Activated CD4-positive, alpha-beta memory T cell treated with anti-CD3 and anti-CD28 coated beads, Interleukin-2, amount 10 ng/mL, durations not matched to agents 7 days and 5 days (primary cell): ENCODE data around the gene HPGD. TPM values are rescaled to one million over a fixed set of nuclear protein-coding genes. Genes with fewer than 3 reads are reported as not detected.
A peak's percentile ranks its signal among the peaks of the same experiment; 100 is the strongest.

Experiments used
- CTCF ChIA-PET: fragments of 350-600 bp; sonication (Branson Sonifier 250); formaldehyde crosslinking; loops from one replicate; lab custom pipeline; 2021; ENCODE audit warnings: antibody characterized with exemption, inconsistent platforms; lab: Charles Lee
- POLR2A ChIA-PET: fragments of 350-600 bp; sonication (Branson Sonifier 250); formaldehyde crosslinking; loops from one replicate; lab custom pipeline; 2021; ENCODE audit warnings: antibody characterized with exemption; lab: Charles Lee
- DNase-seq: peaks from one replicate; pipeline ENCODE4 v3.0.0-alpha.2; 2020
- H3K27ac Mint-ChIP-seq: one replicate; pipeline ENCODE4 v1.8.0; 2021; ENCODE audit warnings: mild to moderate bottlenecking, mixed read lengths
- H3K27me3 Mint-ChIP-seq: one replicate; pipeline ENCODE4 v1.8.0; 2021; ENCODE audit warnings: mixed read lengths
- H3K36me3 Mint-ChIP-seq: one replicate; pipeline ENCODE4 v1.8.0; 2021; ENCODE audit warnings: low read depth, mixed read lengths
- H3K4me1 Mint-ChIP-seq: one replicate; pipeline ENCODE4 v1.8.0; 2021; ENCODE audit warnings: mixed read lengths
- H3K4me3 Mint-ChIP-seq: one replicate; pipeline ENCODE4 v1.8.0; 2021; ENCODE audit warnings: mild to moderate bottlenecking, mixed read lengths
- H3K9me3 Mint-ChIP-seq: one replicate; pipeline ENCODE4 v1.8.0; 2021; ENCODE audit warnings: mixed read lengths
- total RNA-seq, 2 experiments: library from RNA; stranded (reverse); gene quantifications; one replicate each; pipeline ENCODE4 v1.2.3, GENCODE V29; 2021

Gene HPGD
- total RNA-seq, 2 experiments from 2014 or later: 34.1 to 36.4 TPM

GRCh38 chr4:174540175-174540574 lies 17.9 kb upstream of the HPGD start:
- no peak overlapping the region for H3K27ac Mint-ChIP-seq
- POLR2A ChIA-PET: no interaction called here
- CTCF ChIA-PET: no interaction called here
- DNase-seq: no peak
- H3K4me3 Mint-ChIP-seq: no peak overlapping the region
- peaks cover 2% of the 10 kb centered on the region for H3K27me3 Mint-ChIP-seq
- peaks cover 6% of the 10 kb centered on the region for H3K9me3 Mint-ChIP-seq
- H3K4me1 Mint-ChIP-seq: peaks cover 20% of the 10 kb centered on the region
- peaks cover 2% of the 10 kb centered on the region for H3K36me3 Mint-ChIP-seq

GRCh38 chr4:174539571-174539970 lies 17.3 kb upstream of the HPGD start:
- Mint-ChIP-seq H3K27ac (no peak overlapping the region), H3K4me3 (no peak overlapping the region), H3K36me3 (peaks cover 2% of the 10 kb centered on the region), H3K9me3 (peaks cover 6% of the 10 kb centered on the region), H3K4me1 (peaks cover 20% of the 10 kb centered on the region), H3K27me3 (peaks cover 2% of the 10 kb centered on the region)
- POLR2A ChIA-PET: no interaction called here
- CTCF ChIA-PET: no interaction called here
- DNase-seq: no peak

- Mint-ChIP-seq H3K27ac (peak overlapping the region; percentile 74), H3K4me3 (no peak overlapping the region), H3K36me3 (peaks cover 2% of the 10 kb centered on the region), H3K9me3 (peaks cover 2% of the 10 kb centered on the region), H3K27me3 (peaks cover 6% of the 10 kb centered on the region), H3K4me1 (peaks cover 20% of the 10 kb centered on the region)
- CTCF ChIA-PET: no interaction called here
- no peak for DNase-seq
- POLR2A ChIA-PET: no interaction called here
These were observed 16.6 kb upstream of the HPGD start for GRCh38 chr4:174538876-174539250.

GRCh38 chr4:174538123-174538875 lies 16.0 kb upstream of the HPGD start:
- peak overlapping the region; percentile 74 for H3K27ac Mint-ChIP-seq

GRCh38 chr4:174537634-174538033 lies 15.3 kb upstream of the HPGD start:
- Mint-ChIP-seq H3K27ac (no peak overlapping the region), H3K9me3 (peaks cover 2% of the 10 kb centered on the region), H3K4me3 (no peak overlapping the region), H3K4me1 (peaks cover 20% of the 10 kb centered on the region), H3K27me3 (peaks cover 10% of the 10 kb centered on the region), H3K36me3 (peaks cover 2% of the 10 kb centered on the region)
- POLR2A ChIA-PET: no interaction called here
- CTCF ChIA-PET: no interaction called here
- DNase-seq: no peak

More at GRCh38 chr4:174538123-174538875, 16.0 kb upstream of the HPGD start:
- Mint-ChIP-seq H3K4me1 (peaks cover 20% of the 10 kb centered on the region), H3K27me3 (peaks cover 9% of the 10 kb centered on the region), H3K4me3 (no peak overlapping the region), H3K9me3 (peaks cover 2% of the 10 kb centered on the region), H3K36me3 (peaks cover 2% of the 10 kb centered on the region)
- ChIA-PET POLR2A (no interaction called here), CTCF (no interaction called here)
- peak; percentile 41 for DNase-seq

- no peak for DNase-seq
- Mint-ChIP-seq H3K27me3 (peaks cover 14% of the 10 kb centered on the region), H3K4me1 (peaks cover 17% of the 10 kb centered on the region), H3K27ac (no peak overlapping the region), H3K9me3 (no peaks in the 10 kb centered on the region), H3K4me3 (no peak overlapping the region), H3K36me3 (peaks cover 2% of the 10 kb centered on the region)
- CTCF ChIA-PET: no interaction called here
- POLR2A ChIA-PET: no interaction called here
These were observed 12.2 kb upstream of the HPGD start for GRCh38 chr4:174534461-174534860.

GRCh38 chr4:174532445-174532844 lies 10.2 kb upstream of the HPGD start:
- POLR2A ChIA-PET: interaction anchor here (1.2 kb wide), 1 partner anchor 10 kb away, joined by 5 read pairs; the partner anchor contains the start of gene HPGD
- peaks cover 17% of the 10 kb centered on the region for H3K27me3 Mint-ChIP-seq
- no peaks in the 10 kb centered on the region for H3K9me3 Mint-ChIP-seq
- peaks cover 2% of the 10 kb centered on the region for H3K36me3 Mint-ChIP-seq
- CTCF ChIA-PET: no interaction called here
- no peak overlapping the region for H3K4me3 Mint-ChIP-seq
- H3K4me1 Mint-ChIP-seq: no peaks in the 10 kb centered on the region
- H3K27ac Mint-ChIP-seq: no peak overlapping the region
- DNase-seq: no peak

- Mint-ChIP-seq H3K4me1 (no peaks in the 10 kb centered on the region), H3K9me3 (no peaks in the 10 kb centered on the region), H3K36me3 (peaks cover 2% of the 10 kb centered on the region), H3K27ac (no peak overlapping the region), H3K4me3 (no peak overlapping the region), H3K27me3 (peaks cover 17% of the 10 kb centered on the region)
- CTCF ChIA-PET: no interaction called here
- no peak for DNase-seq
- POLR2A ChIA-PET: no interaction called here
These were observed 9.2 kb upstream of the HPGD start for GRCh38 chr4:174531486-174531885.

GRCh38 chr4:174528226-174528625 lies 5.9 kb upstream of the HPGD start:
- ChIA-PET CTCF (no interaction called here), POLR2A (no interaction called here)
- Mint-ChIP-seq H3K36me3 (no peaks in the 10 kb centered on the region), H3K27me3 (peaks cover 29% of the 10 kb centered on the region), H3K9me3 (no peaks in the 10 kb centered on the region), H3K4me1 (peaks cover 14% of the 10 kb centered on the region), H3K4me3 (no peak overlapping the region), H3K27ac (no peak overlapping the region)
- no peak for DNase-seq

- Mint-ChIP-seq H3K9me3 (no peaks in the 10 kb centered on the region), H3K36me3 (no peaks in the 10 kb centered on the region), H3K4me1 (peaks cover 22% of the 10 kb centered on the region), H3K27ac (no peak overlapping the region), H3K4me3 (no peak overlapping the region), H3K27me3 (peaks cover 39% of the 10 kb centered on the region)
- no peak for DNase-seq
- ChIA-PET CTCF (no interaction called here), POLR2A (no interaction called here)
These were observed 4.4 kb upstream of the HPGD start for GRCh38 chr4:174526731-174527130.

- Mint-ChIP-seq H3K27me3 (peaks cover 44% of the 10 kb centered on the region), H3K36me3 (peaks cover 6% of the 10 kb centered on the region), H3K27ac (no peak overlapping the region), H3K4me3 (peak overlapping the region; percentile 3), H3K4me1 (peaks cover 38% of the 10 kb centered on the region), H3K9me3 (no peaks in the 10 kb centered on the region)
- ChIA-PET CTCF (no interaction called here), POLR2A (no interaction called here)
- no peak for DNase-seq
These were observed 2.0 kb upstream of the HPGD start for GRCh38 chr4:174524242-174524641.

- ChIA-PET CTCF (interaction anchor here (0.6 kb wide), 1 partner anchor 253 kb away, joined by 3 read pairs; no protein-coding TSS in a partner anchor), POLR2A (interaction anchor here (0.5 to 1.7 kb wide), 9 partner anchors 9 to 1875 kb away, joined by 3 to 8 read pairs (median 4); partner anchors contain the start of genes HMGB2 and SAP30)
These were observed 871 bp upstream of the HPGD start for GRCh38 chr4:174523025-174523693.

GRCh38 chr4:174521800-174522182 lies 497 bp downstream of the HPGD start:
- Mint-ChIP-seq H3K27ac (peak overlapping the region; percentile 84), H3K4me3 (peak overlapping the region; percentile 79), H3K36me3 (peaks cover 8% of the 10 kb centered on the region), H3K4me1 (peaks cover 39% of the 10 kb centered on the region), H3K9me3 (no peaks in the 10 kb centered on the region), H3K27me3 (peaks cover 42% of the 10 kb centered on the region)
- ChIA-PET CTCF (interaction anchor here (1.0 kb wide), 1 partner anchor 157 kb away, joined by 3 read pairs; no protein-coding TSS in a partner anchor), POLR2A (interaction anchor here (0.5 to 1.7 kb wide), 14 partner anchors 9 to 1540 kb away, joined by 3 to 11 read pairs (median 4); partner anchors contain the start of genes FBXO8, HMGB2 and SAP30)
- DNase-seq: peak; percentile 21

More at GRCh38 chr4:174523025-174523693, 871 bp upstream of the HPGD start:
- H3K27me3 Mint-ChIP-seq: peaks cover 42% of the 10 kb centered on the region
- DNase-seq: no peak
- H3K4me1 Mint-ChIP-seq: peaks cover 39% of the 10 kb centered on the region
- H3K4me3 Mint-ChIP-seq: peak overlapping the region; percentile 79
- H3K9me3 Mint-ChIP-seq: no peaks in the 10 kb centered on the region
- H3K27ac Mint-ChIP-seq: peak overlapping the region; percentile 84
- peaks cover 8% of the 10 kb centered on the region for H3K36me3 Mint-ChIP-seq
